GM11168 (cell line): Measurements from ENCODE around the gene IGFN1.

Experiments
- in situ Hi-C: fragments of 300-500 bp; cut with MboI; formaldehyde crosslinking; loops from one replicate; pipeline ENCODE4 v1.12.0; 2022; ENCODE audit warnings: low sequenced_read_pairs; ENCODE audit not compliant: unreplicated experiment

Gene IGFN1

GRCh38 chr1:201276891-201277290 is 86.3 kb downstream of the IGFN1 start:
- in situ Hi-C loops, result no loop called here

- in situ Hi-C loops, result no loop called here
Measured at GRCh38 chr1:201277441-201277840, 86.8 kb downstream of the IGFN1 start.
